ENCODE results near the gene SHC4.
"Not testable (repeated sequence)": the region's sequence is repeated elsewhere in the genome, so short reads cannot be mapped to it uniquely, and the experiment has no call there.

Gene SHC4

GRCh38 chr15:48796930-48797329 is 166.8 kb downstream of the SHC4 start:
- DNase-seq (ENCODE audit: low read depth in 2 of 2): no peak

DNA sequence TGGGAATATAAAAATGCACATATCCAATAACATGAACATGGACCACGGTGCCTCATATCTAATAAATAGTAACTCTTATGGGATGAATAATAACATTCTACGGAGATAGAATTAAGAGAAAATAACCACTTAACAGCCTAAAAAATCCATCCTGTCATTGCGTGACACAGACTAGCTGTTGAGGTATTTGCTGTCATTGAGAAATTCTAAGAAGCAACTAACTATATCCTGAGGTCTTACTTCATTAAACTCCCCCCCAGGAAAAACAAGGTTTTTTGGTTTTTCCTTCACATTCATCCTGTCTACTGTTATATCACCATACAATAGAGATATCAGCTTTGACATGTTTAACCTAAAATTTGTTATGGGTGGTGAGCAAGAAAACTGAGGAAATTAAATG is 167.2 kb downstream of the SHC4 start:
- no peak for DNase-seq (ENCODE audit: low read depth in 2 of 2)

GRCh38 chr15:48795901-48796300 is 167.8 kb downstream of the SHC4 start:
- no peak for DNase-seq (ENCODE audit: low read depth in 2 of 2)

DNA sequence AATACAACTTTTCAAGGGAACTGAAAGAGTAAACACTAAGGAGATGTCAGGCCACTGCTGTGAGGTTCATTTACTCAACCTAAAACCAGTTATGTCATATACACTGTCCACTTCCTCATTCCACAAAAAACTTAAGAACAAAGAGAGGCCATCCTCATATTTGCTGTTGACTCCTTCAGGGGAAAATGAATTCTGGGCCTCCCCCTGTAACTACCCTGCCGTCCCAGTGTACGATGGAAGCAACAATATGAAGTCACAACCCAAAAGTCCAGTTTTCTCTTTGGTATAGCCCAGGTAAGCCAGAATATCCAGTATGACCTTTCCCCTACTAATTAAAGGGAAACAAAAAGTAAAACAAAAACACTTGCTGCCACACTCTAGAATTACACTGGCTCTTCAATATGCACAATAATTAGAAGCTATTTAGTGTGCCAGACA is 169.0 kb downstream of the SHC4 start:
- DNase-seq (ENCODE audit: low read depth in 2 of 2): no peak

- DNase-seq (ENCODE audit: low read depth in 2 of 2): no peak
Observed at GRCh38 chr15:48792408-48792807, 171.3 kb downstream of the SHC4 start.

GRCh38 chr15:48790466-48791115 is 173.1 kb downstream of the SHC4 start:
- DNase-seq (ENCODE audit: low read depth in 2 of 2): not testable (repeated sequence)

DNA sequence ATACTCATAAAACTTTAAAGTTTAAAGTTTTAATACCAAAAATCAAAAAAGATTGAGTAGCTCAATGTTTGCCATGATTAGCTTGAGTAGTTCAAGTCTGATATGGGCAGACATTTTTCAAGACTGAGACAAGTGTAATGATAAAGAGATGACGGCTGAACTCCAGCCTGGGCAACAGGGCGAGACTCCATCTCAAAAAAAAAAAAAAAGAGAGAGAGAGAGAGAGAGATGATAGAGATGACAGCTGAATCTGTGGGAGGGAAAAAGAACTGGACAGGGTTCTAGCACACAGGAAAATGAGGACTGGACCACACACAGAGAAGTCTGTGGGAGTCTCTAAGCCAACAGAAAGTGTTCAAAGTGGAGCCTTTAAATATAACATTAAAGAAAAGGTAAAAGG is 178.0 kb downstream of the SHC4 start:
- DNase-seq (ENCODE audit: low read depth in 2 of 2): no peak

- no peak for DNase-seq (ENCODE audit: low read depth in 2 of 2)
Observed at GRCh38 chr15:48785195-48785594, 178.5 kb downstream of the SHC4 start.

DNA sequence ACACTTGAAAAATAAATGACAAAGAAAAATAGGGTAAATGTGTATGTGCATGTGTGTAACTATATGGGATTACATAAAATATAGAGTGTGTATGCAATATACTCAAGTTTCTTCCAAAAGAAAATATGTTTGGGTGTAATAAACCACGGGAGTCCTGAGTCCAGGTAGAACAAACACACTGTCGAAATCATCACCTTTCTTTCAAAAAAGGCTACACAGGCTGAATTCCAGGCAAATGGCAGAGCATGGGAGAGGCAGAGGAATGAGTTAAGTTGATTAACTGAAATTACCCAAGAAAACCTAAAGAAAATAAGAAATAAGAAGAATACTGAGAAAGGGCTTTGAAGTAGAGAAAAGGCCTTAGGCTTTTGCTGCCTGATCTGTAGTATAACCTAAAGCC is 179.0 kb downstream of the SHC4 start:
- DNase-seq (ENCODE audit: low read depth in 2 of 2): no peak

DNA sequence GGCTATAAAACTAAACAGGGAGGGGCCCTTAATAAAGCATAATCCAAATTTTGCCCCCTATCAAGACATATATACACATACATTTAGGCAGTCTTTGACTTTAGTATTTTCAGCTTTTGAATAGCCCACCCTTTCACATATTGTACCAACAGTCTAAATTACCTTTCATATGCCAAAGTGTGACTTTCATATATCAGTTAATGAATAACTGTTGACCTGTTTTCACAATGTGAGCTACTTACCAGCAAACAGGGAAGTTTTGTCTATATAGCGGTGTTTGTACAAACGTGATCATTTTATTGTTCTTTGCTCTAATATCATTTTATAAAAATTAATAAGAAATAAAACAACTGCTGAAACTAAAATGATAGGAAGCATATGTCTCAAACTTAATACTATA is 180.8 kb downstream of the SHC4 start:
- no peak for DNase-seq (ENCODE audit: low read depth in 2 of 2)

DNA sequence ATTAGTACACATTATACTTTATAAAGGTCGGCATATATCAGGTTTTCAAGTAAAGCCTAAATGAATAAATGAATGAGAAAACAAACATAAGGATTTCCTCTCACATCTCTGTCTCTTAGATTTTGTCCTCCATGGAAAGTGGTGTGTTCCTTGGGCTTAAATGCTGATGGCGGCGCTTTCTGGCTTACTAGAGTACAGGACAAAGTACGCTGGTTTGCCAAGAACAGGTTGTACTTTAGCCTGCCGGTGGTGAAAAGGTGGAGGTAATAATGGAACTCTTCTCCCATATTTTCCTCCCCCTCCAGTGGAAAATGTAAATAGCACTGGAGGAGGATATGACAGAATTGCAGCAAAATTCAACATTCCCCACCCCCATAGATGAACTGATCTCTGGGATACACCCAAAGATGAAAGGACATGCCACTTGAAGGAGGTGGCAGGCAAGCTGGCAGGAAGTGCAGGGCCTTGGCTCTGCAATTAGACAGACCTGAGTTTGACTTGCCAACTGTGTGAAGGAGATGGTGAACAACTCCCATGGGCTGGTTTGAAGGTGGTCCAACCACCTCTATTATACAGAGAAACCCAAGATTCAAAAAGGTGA is 182.1 kb downstream of the SHC4 start:
- no peak for DNase-seq (ENCODE audit: low read depth in 2 of 2)

DNA sequence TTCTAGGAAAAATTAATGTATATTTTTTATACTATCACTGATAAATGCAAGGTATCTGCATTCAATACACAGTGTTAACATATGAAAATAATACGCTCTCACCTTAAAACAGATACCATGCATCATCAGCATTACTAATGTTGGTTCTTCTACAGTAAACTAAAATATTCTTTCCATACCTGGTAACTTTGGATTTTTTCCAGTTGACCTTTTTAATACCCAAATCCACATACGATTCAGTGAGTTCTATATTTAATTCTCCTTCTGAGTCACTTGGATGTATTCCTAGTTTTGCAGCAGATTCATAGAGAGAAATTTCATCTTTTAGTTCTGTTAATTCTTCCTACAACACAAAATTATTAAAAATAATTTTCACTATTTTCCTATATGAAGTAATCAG is 182.7 kb downstream of the SHC4 start:
- DNase-seq (ENCODE audit: low read depth in 2 of 2): no peak

DNA sequence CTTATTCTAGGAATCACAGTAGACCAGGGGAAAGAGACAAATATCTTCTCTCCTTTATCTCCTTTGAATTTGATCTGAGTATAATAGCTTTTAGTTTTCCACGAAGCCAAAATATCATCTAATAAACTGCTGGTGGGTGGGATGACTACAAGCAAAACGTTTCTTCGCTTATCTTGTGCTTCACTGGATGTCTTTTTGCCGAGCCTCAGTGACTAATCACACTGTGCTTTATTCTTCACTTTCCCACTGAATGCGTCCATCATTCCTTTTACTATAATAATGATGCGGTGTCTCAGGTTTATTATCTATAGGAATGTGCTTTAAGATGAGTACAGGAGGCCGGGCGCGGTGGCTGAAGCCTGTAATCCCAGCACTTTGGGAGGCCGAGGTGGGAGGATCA is 185.4 kb downstream of the SHC4 start:
- DNase-seq (ENCODE audit: low read depth in 2 of 2): no peak

DNA sequence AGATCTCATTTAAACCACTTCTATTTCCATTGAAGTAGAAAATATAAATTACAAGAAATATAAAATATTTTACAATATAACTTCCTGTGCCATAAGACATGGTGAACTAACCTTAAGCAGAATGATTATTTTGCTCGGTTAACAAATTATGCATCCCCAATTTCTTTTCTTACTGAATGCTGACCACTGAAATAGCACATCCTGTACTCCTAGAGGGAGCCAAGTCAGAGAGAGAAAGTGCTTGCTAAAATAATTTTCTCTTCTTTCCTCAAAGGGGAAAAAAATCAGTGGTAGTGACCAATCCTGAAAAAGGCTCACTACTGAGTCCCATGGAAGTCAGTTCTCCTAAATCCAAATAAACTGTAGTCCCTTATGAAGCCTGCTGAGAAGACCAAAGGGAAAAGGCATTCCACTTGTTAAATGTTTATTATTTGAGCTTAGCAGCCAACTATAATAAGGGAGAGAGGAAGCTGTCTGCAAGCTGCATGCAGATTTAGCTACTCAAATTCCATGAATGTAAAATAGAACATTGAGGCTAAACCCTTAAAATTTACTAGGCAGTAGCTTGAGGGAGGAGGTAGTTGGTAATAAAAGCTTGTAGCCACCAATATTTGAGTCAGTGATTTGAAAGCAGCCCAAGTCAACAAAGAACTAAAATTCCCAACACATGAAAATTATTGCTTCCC is 185.9 kb downstream of the SHC4 start:
- DNase-seq (ENCODE audit: low read depth in 2 of 2): no peak

- DNase-seq (ENCODE audit: low read depth in 2 of 2): no peak
Observed at GRCh38 chr15:48775546-48775945, 188.2 kb downstream of the SHC4 start.

DNA sequence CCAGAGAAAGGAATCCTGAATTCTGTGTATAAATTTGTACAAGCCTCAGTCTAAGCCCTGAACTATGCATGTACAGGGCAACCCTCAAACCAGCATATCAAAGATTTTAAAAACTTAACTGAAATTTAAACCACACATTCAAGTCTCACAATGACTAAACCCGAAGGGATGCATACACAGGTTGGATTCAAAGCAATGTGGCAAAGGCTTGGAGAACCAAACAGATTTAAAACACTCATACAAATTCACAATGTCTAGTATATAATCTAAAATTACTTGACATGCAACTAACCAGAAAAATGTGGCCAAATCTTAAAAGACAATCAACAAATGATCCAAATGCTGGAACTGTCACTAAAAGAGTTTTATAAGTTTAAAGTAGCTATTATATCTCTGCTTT is 189.2 kb downstream of the SHC4 start:
- DNase-seq (ENCODE audit: low read depth in 2 of 2): no peak

Measured in stimulated activated CD4-positive, alpha-beta T cell treated with anti-CD3 and anti-CD28 coated beads, Interleukin-1b, Interleukin-23, amount 100 ng/mL, for 4 hours (primary cell).